GM12878 (cell line): ENCODE data around the gene ST6GALNAC3. TPM values are rescaled to one million over a fixed set of nuclear protein-coding genes. Genes with fewer than 3 reads are reported as not detected.

Experiments
- ATAC-seq: fragments of 200-7000 bp; cut with Tn5 transposase; 3 replicates; pipeline ENCODE4 v1.9.1; 2020; ENCODE audit warnings: mild to moderate bottlenecking, moderate library complexity
- BruUV-seq: library from RNA; stranded (reverse); fragments of 400-500 nt; replicated peaks from 2 replicates; lab custom pipeline; 2021; lab: Mats Ljungman, UMichigan
- CTCF ChIA-PET: fragments of 300-600 bp; sonication (Branson Sonifier 250); formaldehyde crosslinking; extraction: SDS; loops from one replicate; lab custom pipeline; 2021; ENCODE audit warnings: inconsistent platforms; lab: Yijun Ruan, JAX
- POLR2A ChIA-PET: fragments of 350-600 bp; formaldehyde crosslinking; extraction: SDS; loops from one replicate; lab custom pipeline; 2021; ENCODE audit warnings: inconsistent platforms; lab: Charles Lee
- RAD21 ChIA-PET: fragments of 300-600 bp; sonication (Branson Sonifier 250); formaldehyde crosslinking; loops from one replicate; lab custom pipeline; 2023; ENCODE audit warnings: antibody characterized with exemption; ENCODE audit not compliant: unreplicated experiment; lab: Charles Lee
- SMC1A ChIA-PET: fragments of 300-600 bp; sonication (Branson Sonifier 250); formaldehyde crosslinking; loops from one replicate; lab custom pipeline; 2023; ENCODE audit not compliant: unreplicated experiment, uncharacterized antibody; lab: Charles Lee
- DNase-seq: peaks from one replicate; pipeline ENCODE4 v3.0.0-alpha.2; 2011; ENCODE audit warnings: low read depth, low spot score
- FAIRE-seq: peaks from 3 replicates; lab custom pipeline; 2011; peaks lifted over from hg19 to GRCh38; lab: Jason Lieb, UNC
- H2AFZ ChIP-seq: 2 replicates; pipeline ENCODE4 v1.6.0; 2011; ENCODE audit warnings: low read depth, low read length, control low read depth; ENCODE audit not compliant: control insufficient read depth
- H3K27ac ChIP-seq: 2 replicates; pipeline ENCODE4 v1.5.1; 2011; ENCODE audit warnings: control low read depth; ENCODE audit not compliant: control insufficient read depth, insufficient read depth
- H3K27me3 ChIP-seq, 2 experiments: replicated peaks in 1 of 2; 2 replicates each; pipeline versions ENCODE4 v1.6.0 to v1.6.1; 2011; ENCODE audit warnings: low read length in 1 of 2; ENCODE audit not compliant: control insufficient read depth in 2 of 2, insufficient read depth in 2 of 2
- H3K36me3 ChIP-seq, 2 experiments: 2 replicates each; pipeline ENCODE4 v1.5.1; 2011; ENCODE audit warnings: low read length in 1 of 2; ENCODE audit not compliant: control insufficient read depth in 2 of 2, insufficient read depth in 2 of 2
- H3K4me1 ChIP-seq: 2 replicates; pipeline ENCODE4 v1.6.1; 2011; ENCODE audit warnings: mild to moderate bottlenecking, low read length, moderate library complexity, mixed read lengths; ENCODE audit not compliant: control insufficient read depth, insufficient read depth
- H3K4me2 ChIP-seq: 2 replicates; pipeline ENCODE4 v1.6.0; 2011; ENCODE audit warnings: control low read depth; ENCODE audit not compliant: control insufficient read depth, insufficient read depth
- H3K4me3 ChIP-seq: fragments of 200-600 bp; sonication (generic); 2 replicates; pipeline ENCODE4 v1.5.1; 2016
- H3K79me2 ChIP-seq: 2 replicates; pipeline ENCODE4 v1.6.0; 2011; ENCODE audit warnings: low read length; ENCODE audit not compliant: control insufficient read depth, insufficient read depth
- H3K9ac ChIP-seq: 2 replicates; pipeline ENCODE4 v1.8.0; 2011; ENCODE audit warnings: low read length, control low read depth, mixed read lengths; ENCODE audit not compliant: control insufficient read depth, insufficient read depth
- H3K9me3 ChIP-seq: replicated peaks from 3 replicates; pipeline ENCODE4 v1.5.1; 2011; ENCODE audit warnings: mild to moderate bottlenecking, low read length; ENCODE audit not compliant: control insufficient read depth, insufficient read depth
- H4K20me1 ChIP-seq: 2 replicates; pipeline ENCODE4 v1.6.0; 2011; ENCODE audit not compliant: control insufficient read depth, insufficient read depth
- ASH2L ChIP-seq: fragments of 300-600, 200-600 bp; sonication (generic); IDR thresholded peaks from 2 replicates; pipeline ENCODE4 v1.6.1; 2017; ENCODE audit warnings: low read depth, mild to moderate bottlenecking, borderline replicate concordance
- ESRRA ChIP-seq: IDR thresholded peaks from 2 replicates; pipeline ENCODE4 v1.6.1; 2012; ENCODE audit warnings: mild to moderate bottlenecking, low read length, improper control_type of control experiment
- HDAC2 ChIP-seq: fragments of 200-600 bp; sonication (generic); IDR thresholded peaks from 2 replicates; pipeline ENCODE4 v1.6.1; 2017
- HDAC6 ChIP-seq: fragments of 200-600 bp; sonication (generic); IDR thresholded peaks from one replicate; pipeline ENCODE4 v1.8.0; 2017; ENCODE audit warnings: antibody characterized with exemption; ENCODE audit not compliant: unreplicated experiment
- MEF2B ChIP-seq: fragments of 450-650 bp; IDR thresholded peaks from 2 replicates; pipeline ENCODE4 v1.6.1; 2018; ENCODE audit warnings: mild to moderate bottlenecking, moderate library complexity; ENCODE audit not compliant: partially characterized antibody, poor library complexity, severe bottlenecking
- MTA2 ChIP-seq: fragments of 450-650 bp; IDR thresholded peaks from 2 replicates; pipeline ENCODE4 v1.6.1; 2016; ENCODE audit warnings: low read depth, mild to moderate bottlenecking, moderate library complexity
- PAX8 ChIP-seq: fragments of 450-650 bp; IDR thresholded peaks from 2 replicates; pipeline ENCODE4 v1.6.1; 2017; ENCODE audit warnings: mild to moderate bottlenecking, moderate library complexity
- SIX5 ChIP-seq: IDR thresholded peaks from 2 replicates; pipeline ENCODE4 v1.6.1; 2011; ENCODE audit warnings: mild to moderate bottlenecking, low read depth, low read length, moderate library complexity; ENCODE audit not compliant: severe bottlenecking
- SMC3 ChIP-seq: IDR thresholded peaks from 2 replicates; pipeline ENCODE4 v1.6.1; 2011; ENCODE audit warnings: low read length, improper control_type of control experiment, borderline replicate concordance
- WGBS: methylation state at CpG from one replicate; pipeline ENCODE4 v1.1.6; 2016; ENCODE audit warnings: low lambda C conversion rate; ENCODE audit not compliant: insufficient replicate concordance, insufficient coverage; ENCODE audit errors: missing lambda C conversion rate; 5-methylcytosine and 5-hydroxymethylcytosine counted together
- in situ Hi-C: fragments of 300-500 bp; cut with MboI; formaldehyde crosslinking; loops from 9 replicates; pipeline ENCODE4 v1.14.3; 2018; ENCODE audit warnings: mixed read lengths
- intact Hi-C: fragments of 100-400 bp; cut with micrococcal nuclease; formaldehyde crosslinking; loops from one replicate; pipeline ENCODE4 v1.14.2; 2022; ENCODE audit not compliant: unreplicated experiment
- polyA plus RNA-seq, 11 experiments: library from polyadenylated mRNA; depleted of rRNA in 4 of 11; unstranded in 6 of 11; stranded (reverse) in 5 of 11; fragments of >200 nt; fragmentation: Nextera tagmentation in 4 of 11; fragmentation: Illumina TruSeq in 1 of 11; extraction: Ambion mirVana in 4 of 11; extraction: Trizol in 1 of 11; gene quantifications; 1 replicate in 1 of 11; 2 replicates in 10 of 11; pipeline versions ENCODE4 v1.2.1 to v1.2.3, GENCODE V29; 2011 to 2016; ENCODE audit warnings: inconsistent platforms in 2 of 11, missing spikeins in 2 of 11, low read depth in 1 of 11
- total RNA-seq, 4 experiments: library from RNA; depleted of rRNA in 3 of 4; stranded (reverse); fragments of >200 nt in 3 of 4; fragmentation: Illumina TruSeq in 1 of 4; extraction: Trizol in 1 of 4; gene quantifications; 2 replicates each; pipeline versions ENCODE4 v1.2.1 to v1.2.3, GENCODE V29; 2013 to 2021
- TF ChIP-seq, protein P1 (sequence below): fragments of 450-650 bp; IDR thresholded peaks from 2 replicates; pipeline ENCODE4 v1.6.1; 2016; ENCODE audit warnings: mild to moderate bottlenecking, moderate library complexity, borderline replicate concordance

The ST6GALNAC3 gene
- total and polyA plus RNA-seq, 10 of the 15 experiments (the other 5 are each of a cell fraction or from before 2014, with no cell fraction given): 0.04 to 0.68 (median 0.18) TPM; not detected in 3

DNA sequence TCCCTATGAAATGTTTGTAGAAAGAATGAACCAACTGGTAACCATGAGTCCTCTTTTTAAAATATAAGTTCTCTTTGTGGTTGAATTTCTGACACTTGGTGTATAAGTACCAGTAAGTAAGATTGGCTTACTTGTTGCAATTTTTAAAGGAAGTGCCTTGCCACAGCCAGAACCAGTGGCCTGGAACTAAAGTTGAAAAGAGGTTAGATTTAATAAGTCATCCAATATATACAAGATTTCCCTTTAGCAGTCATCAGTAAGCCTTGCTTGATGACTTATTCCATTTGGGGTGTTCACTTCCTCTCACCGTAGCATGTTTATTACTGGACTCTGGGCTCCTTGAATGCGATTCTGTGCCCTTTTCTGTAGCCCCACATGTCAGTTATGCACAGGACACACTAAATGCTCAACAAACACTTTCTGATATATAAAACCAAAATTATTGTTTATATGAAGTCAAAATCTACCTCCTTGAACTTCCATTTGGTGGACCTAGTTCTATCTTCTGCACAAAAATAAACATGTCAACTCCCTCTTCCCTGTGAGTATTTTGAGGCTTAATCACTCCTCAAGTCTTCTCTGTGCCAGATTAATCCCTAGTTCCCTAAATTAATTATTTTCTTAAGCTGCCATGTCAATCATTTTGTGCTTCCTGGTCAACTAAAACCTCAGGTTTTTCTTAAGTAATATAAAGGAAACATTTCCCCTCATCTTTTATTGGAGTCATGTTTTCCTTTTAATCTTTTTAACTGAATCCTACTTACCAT is 218.1 kb downstream of the ST6GALNAC3 start:
- no peak overlapping the region for H3K4me2 ChIP-seq
- POLR2A ChIA-PET: no interaction called here
- H3K4me1 ChIP-seq: no peaks in the 10 kb centered on the region
- H4K20me1 ChIP-seq: no peaks in the 10 kb centered on the region
- FAIRE-seq (no peak), DNase-seq (no peak), ATAC-seq (peak; percentile 69)
- no peaks in the 10 kb centered on the region for H3K36me3 ChIP-seq
- H3K27ac ChIP-seq: no peak overlapping the region
- no peak overlapping the region for H2AFZ ChIP-seq
- RAD21 ChIA-PET: interaction anchor here (1.4 kb wide), 1 partner anchor 139 kb away, joined by 4 read pairs; no protein-coding TSS in a partner anchor
- no peak overlapping the region for H3K4me3 ChIP-seq
- no peak overlapping the region for H3K9ac ChIP-seq
- BruUV-seq: no TSS peak
- H3K79me2 ChIP-seq: no peaks in the 10 kb centered on the region
- SMC1A ChIA-PET: no interaction called here
- 67% methylated on average over 2 of the region's 2 CpGs for WGBS
- no peaks in the 10 kb centered on the region for H3K9me3 ChIP-seq
- H3K27me3 ChIP-seq: peaks cover 0 to 2% of the 10 kb centered on the region in 2 experiments; a peak in 2 of 4 replicates
- intact Hi-C loops: loop anchor here (5.0 kb wide), 1 partner anchor 100 kb away; no protein-coding TSS in a partner anchor
- CTCF ChIA-PET: no interaction called here
- in situ Hi-C loops: no loop called here
- no peak for TF ChIP-seq ESRRA
- TF ChIP-seq MTA2: peak; percentile 26; the same call in 1 of the 2 replicates

DNA sequence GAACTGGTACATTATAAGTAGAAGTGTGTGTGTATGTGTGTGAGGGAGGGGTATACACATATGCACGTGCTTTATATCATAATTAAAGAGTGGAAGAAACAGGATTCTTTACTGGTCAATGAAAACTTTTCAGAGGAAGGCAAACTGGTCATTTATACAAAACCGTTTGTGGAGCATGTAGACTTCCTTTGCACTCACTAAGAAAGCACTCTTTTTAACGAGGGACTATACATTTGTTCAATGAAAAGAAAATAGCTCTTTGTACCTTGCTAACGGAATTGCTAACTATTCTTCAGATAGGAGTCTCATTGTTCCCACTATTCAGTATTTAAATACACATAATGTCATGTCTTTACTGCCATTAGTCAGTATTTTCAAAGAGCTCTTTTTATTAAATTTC is 219.3 kb downstream of the ST6GALNAC3 start:
- Histone ChIP-seq H3K4me2 (no peak overlapping the region), H3K9ac (no peak overlapping the region), H3K27ac (no peak overlapping the region), H3K4me3 (no peak overlapping the region), H3K27me3 (peaks cover 0 to 2% of the 10 kb centered on the region in 2 experiments; a peak in 1 of 4 replicates), H2AFZ (no peak overlapping the region), H3K4me1 (no peaks in the 10 kb centered on the region), H3K36me3 (no peaks in the 10 kb centered on the region), H4K20me1 (no peaks in the 10 kb centered on the region), H3K9me3 (no peaks in the 10 kb centered on the region), H3K79me2 (no peaks in the 10 kb centered on the region)
- 2% methylated on average over 4 of the region's 4 CpGs for WGBS
- POLR2A ChIA-PET: no interaction called here
- SMC1A ChIA-PET: interaction anchor here (1.2 kb wide), 2 partner anchors 37 to 66 kb away, joined by 3 read pairs; no protein-coding TSS in a partner anchor
- ATAC-seq (no peak), FAIRE-seq (no peak), DNase-seq (no peak)
- intact Hi-C loops (loop anchor here (5.0 kb wide), 1 partner anchor 102 kb away; no protein-coding TSS in a partner anchor), in situ Hi-C loops (no loop called here)
- RAD21 ChIA-PET: interaction anchor here (1.5 kb wide), 1 partner anchor 139 kb away, joined by 5 read pairs; no protein-coding TSS in a partner anchor
- no TSS peak for BruUV-seq
- CTCF ChIA-PET: interaction anchor here (0.7 to 1.6 kb wide), 3 partner anchors 11 to 302 kb away, joined by 3 to 4 read pairs (median 3); no protein-coding TSS in a partner anchor
- TF ChIP-seq SMC3: no peak
- TF ChIP-seq HDAC6: no peak
- TF ChIP-seq, protein P1, sequence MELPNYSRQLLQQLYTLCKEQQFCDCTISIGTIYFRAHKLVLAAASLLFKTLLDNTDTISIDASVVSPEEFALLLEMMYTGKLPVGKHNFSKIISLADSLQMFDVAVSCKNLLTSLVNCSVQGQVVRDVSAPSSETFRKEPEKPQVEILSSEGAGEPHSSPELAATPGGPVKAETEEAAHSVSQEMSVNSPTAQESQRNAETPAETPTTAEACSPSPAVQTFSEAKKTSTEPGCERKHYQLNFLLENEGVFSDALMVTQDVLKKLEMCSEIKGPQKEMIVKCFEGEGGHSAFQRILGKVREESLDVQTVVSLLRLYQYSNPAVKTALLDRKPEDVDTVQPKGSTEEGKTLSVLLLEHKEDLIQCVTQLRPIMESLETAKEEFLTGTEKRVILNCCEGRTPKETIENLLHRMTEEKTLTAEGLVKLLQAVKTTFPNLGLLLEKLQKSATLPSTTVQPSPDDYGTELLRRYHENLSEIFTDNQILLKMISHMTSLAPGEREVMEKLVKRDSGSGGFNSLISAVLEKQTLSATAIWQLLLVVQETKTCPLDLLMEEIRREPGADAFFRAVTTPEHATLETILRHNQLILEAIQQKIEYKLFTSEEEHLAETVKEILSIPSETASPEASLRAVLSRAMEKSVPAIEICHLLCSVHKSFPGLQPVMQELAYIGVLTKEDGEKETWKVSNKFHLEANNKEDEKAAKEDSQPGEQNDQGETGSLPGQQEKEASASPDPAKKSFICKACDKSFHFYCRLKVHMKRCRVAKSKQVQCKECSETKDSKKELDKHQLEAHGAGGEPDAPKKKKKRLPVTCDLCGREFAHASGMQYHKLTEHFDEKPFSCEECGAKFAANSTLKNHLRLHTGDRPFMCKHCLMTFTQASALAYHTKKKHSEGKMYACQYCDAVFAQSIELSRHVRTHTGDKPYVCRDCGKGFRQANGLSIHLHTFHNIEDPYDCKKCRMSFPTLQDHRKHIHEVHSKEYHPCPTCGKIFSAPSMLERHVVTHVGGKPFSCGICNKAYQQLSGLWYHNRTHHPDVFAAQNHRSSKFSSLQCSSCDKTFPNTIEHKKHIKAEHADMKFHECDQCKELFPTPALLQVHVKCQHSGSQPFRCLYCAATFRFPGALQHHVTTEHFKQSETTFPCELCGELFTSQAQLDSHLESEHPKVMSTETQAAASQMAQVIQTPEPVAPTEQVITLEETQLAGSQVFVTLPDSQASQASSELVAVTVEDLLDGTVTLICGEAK: no peak
- TF ChIP-seq MEF2B: no peak
- TF ChIP-seq PAX8: no peak
- no peak for TF ChIP-seq HDAC2
- TF ChIP-seq ASH2L: no peak
- no peak for TF ChIP-seq SIX5
